ENCODE measurements around the gene PRUNE1.

Gene PRUNE1

DNA sequence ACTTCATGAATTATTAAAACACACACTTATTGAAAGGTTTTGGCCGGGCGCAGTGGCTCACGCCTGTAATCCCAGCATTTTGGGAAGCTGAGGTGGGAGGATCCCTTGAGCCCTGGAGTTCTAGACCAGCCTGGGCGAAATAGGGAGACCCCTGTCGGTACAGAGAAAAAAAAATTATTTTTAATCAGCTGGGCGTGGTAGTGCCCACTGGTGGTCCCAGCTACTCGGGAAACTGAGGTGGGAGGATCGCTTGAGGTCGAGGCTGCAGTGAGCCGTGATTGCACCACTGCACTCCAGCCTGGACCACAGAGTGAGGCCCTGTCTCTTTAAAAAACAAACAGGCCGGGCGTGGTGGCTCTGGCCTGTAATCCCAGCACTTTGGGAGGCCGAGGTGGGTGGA, 64.0 kb downstream of the PRUNE1 start:
- Histone ChIP-seq H3K36me3 (ENCODE audit: insufficient read depth, low read length) (no peaks in the 10 kb centered on the region), H3K4me3 (ENCODE audit: low read depth in 1 of 2, low read length in 2 of 2) (no peak overlapping the region), H3K4me1 (ENCODE audit: insufficient read depth, low read length) (peaks cover 13% of the 10 kb centered on the region), H3K9me3 (ENCODE audit: low read length) (no peaks in the 10 kb centered on the region), H3K9ac (ENCODE audit: low read length) (no peak overlapping the region), H3K27ac (ENCODE audit: low read depth, low read length) (no peak overlapping the region), H3K27me3 (ENCODE audit: control insufficient read depth in 1 of 2, insufficient read depth in 2 of 2, low read length in 2 of 2) (no peaks in the 10 kb centered on the region)
